ENCODE results near the gene MAP2K1.
"Not testable (repeated sequence)": the region's sequence is repeated elsewhere in the genome, so short reads cannot be mapped to it uniquely, and the experiment has no call there.

The MAP2K1 gene

DNA sequence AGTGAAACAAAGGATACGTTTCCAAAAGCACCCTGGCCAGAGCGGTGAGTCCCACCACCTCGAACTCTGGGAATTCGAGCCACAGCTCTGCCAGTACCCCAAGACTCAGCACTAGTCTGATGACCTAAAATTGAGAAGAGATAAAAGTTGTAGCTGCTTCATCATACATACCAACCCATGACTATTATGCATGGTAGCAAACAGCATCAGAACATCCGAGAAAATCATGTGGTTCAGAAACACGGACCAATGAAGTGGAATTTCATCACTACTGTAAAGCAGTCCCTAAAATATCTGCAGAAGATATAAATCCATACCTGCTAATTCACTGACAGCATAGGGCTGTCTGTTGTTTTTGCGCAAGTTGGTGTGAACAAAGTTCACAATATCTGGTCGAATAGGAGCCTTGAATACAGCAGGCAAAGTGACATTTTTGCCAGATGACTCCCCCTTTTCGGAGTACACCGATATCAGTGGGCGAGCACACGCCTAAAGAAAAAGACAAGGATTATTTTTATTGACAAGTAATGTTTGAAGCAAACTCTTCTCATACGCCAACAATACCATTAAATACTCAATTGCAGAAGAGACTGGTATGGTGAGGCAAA lies 116.4 kb downstream of the MAP2K1 start:
- not testable (repeated sequence) for DNase-seq (ENCODE audit: low read depth in 2 of 2, low spot score in 1 of 2)

DNA sequence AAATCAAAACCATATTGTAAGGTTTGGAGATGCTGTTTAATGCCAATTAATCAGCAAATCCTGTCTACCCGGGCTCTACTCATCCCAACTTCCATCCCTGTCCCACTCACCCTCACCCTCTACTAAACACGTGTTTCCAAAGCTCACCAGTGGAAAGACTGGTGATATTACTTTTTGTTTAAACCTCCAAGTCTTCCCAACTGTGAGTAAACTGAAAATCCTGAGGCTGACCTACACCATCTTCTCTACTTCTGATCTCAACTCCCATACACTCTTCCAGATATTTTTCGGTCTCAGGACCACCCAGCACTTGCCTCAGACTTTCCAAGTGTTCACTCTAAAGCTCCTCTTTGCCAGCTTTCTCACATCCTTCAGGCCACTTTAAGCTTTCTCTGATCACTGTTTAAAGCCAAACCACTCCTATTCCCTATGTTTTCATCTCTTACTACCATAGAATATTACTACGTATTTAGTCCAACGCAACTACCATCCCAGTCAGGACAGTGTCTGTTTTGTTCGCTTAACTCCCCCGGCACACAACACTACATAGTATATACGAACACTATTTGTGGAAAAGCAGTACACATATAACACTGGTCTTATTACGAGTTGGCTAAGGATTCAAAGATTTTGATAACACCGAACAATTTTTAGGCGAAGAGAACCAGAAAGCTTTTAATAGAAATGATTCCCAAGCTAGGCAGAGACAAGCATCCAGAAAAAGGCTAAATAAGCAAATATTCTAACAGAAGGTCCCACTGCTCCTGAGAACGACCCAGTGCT lies 117.3 kb downstream of the MAP2K1 start:
- DNase-seq (ENCODE audit: low read depth in 2 of 2, low spot score in 1 of 2) = no peak

DNA sequence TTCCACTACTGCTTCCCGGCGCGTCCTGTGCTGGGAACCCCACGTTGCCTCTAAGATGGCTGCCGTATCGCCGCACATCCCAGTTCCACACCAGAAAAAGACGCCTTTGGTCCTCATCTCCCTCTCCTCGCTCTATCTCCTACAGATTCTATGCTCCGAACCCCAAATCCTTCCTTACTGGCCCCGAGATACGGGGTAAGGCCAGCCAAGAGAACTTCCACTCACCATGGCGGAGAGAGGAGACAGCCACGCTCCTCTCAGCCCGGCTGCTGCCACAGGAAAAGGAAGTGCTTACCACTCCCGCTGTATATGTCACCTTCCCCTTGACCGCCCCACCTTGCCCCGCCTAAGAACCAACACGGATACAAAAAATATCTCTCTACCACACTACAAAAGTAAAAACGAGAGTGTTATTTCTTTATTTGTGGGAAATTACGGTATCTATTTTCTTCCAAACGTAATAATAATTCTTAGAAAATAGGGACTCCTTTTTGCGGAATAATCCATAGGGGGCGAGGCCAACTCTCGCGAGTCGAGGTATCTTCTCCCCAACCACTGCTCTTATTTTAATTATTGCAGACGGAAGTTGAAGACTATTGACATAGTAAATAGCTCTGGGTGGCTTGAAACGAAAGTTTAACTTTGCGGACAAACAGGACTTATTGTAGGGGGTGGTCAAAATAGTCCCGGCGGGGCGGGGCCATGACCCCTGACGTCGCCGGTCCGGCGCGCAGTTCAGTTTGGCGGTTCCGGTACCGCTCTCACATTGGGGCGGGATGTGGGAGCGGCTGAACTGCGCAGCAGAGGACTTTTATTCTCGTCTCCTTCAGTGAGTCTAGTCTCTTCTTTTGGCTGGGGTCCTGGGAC lies 118.1 kb downstream of the MAP2K1 start, which contains the start of the genes RPL4 and ZWILCH:
Gene RPL4, minus strand, starts transcription at position 293 of the 867 bp plus-strand sequence. Its CDS starts 65 bp downstream, at position 228.
Gene ZWILCH, plus strand, starts transcription at position 764 of the 867 bp plus-strand sequence. Its CDS starts 13 bp downstream, at position 777.
- DNase-seq (ENCODE audit: low read depth in 2 of 2, low spot score in 1 of 2) = peak; percentile 53 to 64

DNA sequence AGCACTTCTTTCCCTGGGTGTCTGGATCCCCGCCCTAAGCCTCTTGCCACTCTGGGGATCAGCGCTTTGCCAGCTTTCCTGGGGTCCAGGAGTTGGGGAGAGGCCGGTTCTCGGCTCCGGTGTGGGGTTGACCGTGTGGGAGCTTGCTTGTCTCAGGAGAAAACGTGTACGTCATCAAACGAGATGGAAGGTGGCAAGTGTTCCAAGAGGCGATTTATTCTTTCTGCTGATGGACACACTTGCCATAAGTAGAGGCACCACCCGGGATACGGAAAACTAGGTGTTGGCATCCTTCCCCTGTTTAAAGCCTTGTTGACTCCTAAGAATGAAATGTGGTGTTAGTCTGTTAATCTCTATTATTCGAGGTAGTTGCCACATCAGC lies 118.7 kb downstream of the MAP2K1 start:
- no peak for DNase-seq (ENCODE audit: low read depth in 2 of 2, low spot score in 1 of 2)

DNA sequence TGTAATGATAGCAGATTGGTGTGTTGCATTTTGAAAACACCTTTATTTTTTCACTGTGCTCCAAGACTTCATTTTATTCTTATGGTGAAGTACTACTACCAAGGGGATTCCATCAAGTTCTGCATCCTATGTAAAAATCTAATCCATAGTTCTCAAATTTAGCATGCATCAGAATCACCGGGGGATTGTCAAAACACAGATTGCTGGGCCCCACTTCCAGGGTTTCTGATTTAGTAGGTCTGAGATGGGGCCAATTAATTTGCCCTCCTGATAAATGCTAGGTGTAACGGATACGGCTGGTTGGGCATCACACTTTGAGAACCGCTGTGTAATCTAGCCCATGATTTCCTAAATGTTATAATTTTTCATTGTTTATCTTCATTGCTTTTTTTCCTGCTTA lies 119.1 kb downstream of the MAP2K1 start:
- no peak for DNase-seq (ENCODE audit: low read depth in 2 of 2, low spot score in 1 of 2)

DNA sequence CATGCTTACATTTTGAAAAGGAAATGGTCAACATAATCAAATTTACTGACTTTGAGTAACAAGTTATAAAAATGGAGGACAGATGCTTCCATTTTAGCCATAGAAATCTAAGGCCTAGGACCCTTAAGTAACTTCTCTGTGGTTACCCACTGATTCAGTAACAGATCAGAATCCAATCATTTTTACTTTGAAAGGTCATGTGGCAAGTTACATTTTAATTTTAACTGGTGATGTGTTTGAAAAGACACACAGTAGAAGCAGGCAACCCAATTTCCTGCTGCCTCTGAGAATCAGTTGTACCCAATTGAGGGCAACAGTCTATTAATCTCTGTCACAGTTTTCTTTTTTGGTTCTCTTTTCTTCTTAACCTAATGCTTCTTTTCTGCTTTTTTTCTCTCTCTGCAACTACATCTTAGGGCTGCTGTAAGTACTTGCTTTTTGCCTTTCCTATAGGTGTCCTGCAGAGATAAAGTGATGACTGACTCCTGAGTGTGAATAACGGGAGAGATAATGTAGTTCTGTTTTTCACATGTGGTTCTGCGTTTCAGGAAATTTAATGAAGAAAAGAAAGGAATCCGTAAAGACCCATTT lies 121.7 kb downstream of the MAP2K1 start:
- no peak for DNase-seq (ENCODE audit: low read depth in 2 of 2, low spot score in 1 of 2)

DNA sequence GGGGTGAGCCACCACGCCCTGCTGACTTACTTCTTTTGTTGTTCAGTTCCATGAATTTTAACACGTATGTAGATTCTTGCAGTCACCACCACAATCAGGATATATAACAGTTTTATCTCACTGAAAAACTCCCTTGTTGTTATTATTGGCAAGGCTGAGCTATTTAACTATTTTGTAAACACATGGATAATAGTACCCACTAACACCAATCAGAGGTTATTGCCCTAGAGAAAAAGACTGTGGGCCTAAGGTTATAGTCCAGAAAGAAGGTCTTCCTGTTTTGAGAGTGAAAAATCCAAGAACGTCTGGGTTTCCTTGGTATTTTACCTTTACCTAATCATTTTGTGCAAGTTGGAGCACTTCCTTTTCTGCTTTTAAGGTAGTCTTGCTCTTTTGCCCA lies 127.9 kb downstream of the MAP2K1 start:
- DNase-seq (ENCODE audit: low read depth in 2 of 2, low spot score in 1 of 2) = no peak

DNA sequence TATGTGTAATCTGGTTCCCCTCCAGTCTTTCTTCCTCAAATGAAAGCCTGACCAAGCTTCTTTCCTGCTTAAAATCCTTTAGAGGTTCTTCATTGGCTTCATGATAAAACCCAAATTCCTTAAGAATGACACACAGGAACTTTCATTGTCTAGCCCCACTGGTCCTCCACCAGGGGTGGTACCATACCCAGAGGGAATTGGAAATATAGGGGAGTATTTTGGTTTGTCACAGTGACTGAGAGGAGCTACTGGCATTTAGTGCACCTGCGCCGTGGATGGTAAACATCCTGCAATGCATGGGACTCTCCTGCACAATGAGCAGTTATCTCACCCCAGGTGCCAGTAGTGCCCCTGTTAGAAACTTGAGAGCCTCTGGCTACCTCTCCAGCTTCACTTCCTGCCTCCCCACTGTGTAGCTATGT lies 129.2 kb downstream of the MAP2K1 start:
- no peak for DNase-seq (ENCODE audit: low read depth in 2 of 2, low spot score in 1 of 2)

DNA sequence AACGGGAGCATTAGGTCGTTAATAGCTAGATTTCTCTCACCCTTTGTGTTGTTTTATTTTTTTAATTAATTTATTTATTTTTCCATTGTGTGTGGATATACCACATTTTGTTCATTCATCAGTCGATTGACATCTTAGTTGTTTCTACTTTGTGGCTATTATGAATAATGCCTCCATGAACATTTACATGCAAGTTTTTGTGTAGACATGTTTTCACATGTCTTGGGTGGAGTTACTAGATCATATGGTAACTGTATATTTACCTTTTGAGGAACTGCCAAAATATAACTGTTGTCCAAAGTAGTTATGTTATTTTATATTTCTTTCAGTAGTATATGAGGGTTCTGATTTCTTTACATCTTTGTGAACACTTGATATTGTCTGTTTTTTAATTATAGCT lies 137.2 kb downstream of the MAP2K1 start:
- no peak for DNase-seq (ENCODE audit: low read depth in 2 of 2, low spot score in 1 of 2)

DNA sequence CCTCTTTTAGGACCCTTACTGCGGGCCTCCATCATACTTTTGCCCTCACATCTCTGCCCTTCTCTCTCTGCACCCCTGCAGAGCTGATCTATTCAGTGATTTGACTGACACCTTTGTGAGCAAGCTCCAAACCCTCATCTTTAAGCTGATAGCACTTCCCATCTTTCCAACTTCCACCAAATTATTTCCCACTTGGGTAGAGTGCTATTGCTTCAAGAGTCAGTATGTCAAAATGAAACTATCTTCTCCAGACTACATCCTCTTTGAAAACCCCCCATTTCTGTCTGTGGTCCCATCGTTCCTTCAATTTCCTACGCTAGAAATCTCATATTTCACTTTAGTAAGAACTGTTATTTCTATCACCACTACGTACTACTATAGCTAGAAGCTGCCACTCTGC lies 138.1 kb downstream of the MAP2K1 start:
- DNase-seq (ENCODE audit: low read depth in 2 of 2, low spot score in 1 of 2) = no peak

DNA sequence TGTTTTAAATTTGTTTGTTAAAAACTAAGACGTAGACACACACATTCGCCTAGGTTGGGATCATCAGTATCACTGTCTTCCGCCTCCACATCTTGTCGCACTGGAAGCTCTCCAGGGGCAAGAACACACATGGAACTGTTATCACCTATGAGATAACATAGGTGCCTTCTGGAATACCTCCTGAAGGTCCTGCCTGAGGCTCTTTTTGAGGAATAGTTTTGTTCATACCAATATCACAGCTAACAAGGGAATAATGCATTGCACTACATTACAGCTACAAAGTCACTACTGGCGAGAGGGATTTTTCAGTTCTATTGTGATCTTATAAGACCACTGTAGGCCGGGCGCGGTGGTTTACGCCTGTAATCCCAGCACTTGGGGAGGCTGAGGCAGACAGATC lies 148.3 kb downstream of the MAP2K1 start:
- no peak for DNase-seq (ENCODE audit: low read depth in 2 of 2, low spot score in 1 of 2)

Measured in stimulated activated CD8-positive, alpha-beta memory T cell treated with anti-CD3 and anti-CD28 coated beads, Interleukin-4, amount 100 ng/mL, for 4 hours (primary cell).